T follicular helper cell (primary cell): ENCODE measurements around the gene RNLS.

Source experiments
- DNase-seq: peaks from one replicate; pipeline ENCODE4 v3.0.0-alpha.2; 2020; ENCODE audit warnings: low read depth

The RNLS gene

GRCh38 chr10:88477343-88478085, 105.6 kb downstream of the RNLS start:
- no peak for DNase-seq

- no peak for DNase-seq
Observed at GRCh38 chr10:88474884-88475844, 108.0 kb downstream of the RNLS start.

GRCh38 chr10:88473989-88474883, 108.9 kb downstream of the RNLS start:
- DNase-seq: no peak

GRCh38 chr10:88472540-88472939, 110.6 kb downstream of the RNLS start:
- no peak for DNase-seq

GRCh38 chr10:88471899-88472298, 111.2 kb downstream of the RNLS start:
- DNase-seq: no peak

- no peak for DNase-seq
Observed at GRCh38 chr10:88467835-88468485, 115.2 kb downstream of the RNLS start.

- no peak for DNase-seq
Observed at GRCh38 chr10:88466786-88467185, 116.3 kb downstream of the RNLS start.

GRCh38 chr10:88465765-88466164, 117.4 kb downstream of the RNLS start:
- DNase-seq: no peak

GRCh38 chr10:88463811-88464210, 119.3 kb downstream of the RNLS start:
- no peak for DNase-seq

GRCh38 chr10:88461426-88461825, 121.7 kb downstream of the RNLS start:
- DNase-seq: no peak

GRCh38 chr10:88459530-88459929, 123.6 kb downstream of the RNLS start:
- DNase-seq: no peak

GRCh38 chr10:88458209-88458608, 124.9 kb downstream of the RNLS start:
- DNase-seq: no peak

GRCh38 chr10:88457660-88458059, 125.5 kb downstream of the RNLS start:
- no peak for DNase-seq

- no peak for DNase-seq
Observed at GRCh38 chr10:88456730-88457129, 126.4 kb downstream of the RNLS start.

- DNase-seq: no peak
Observed at GRCh38 chr10:88455831-88456230, 127.3 kb downstream of the RNLS start.

- DNase-seq: no peak
Observed at GRCh38 chr10:88450201-88450600, 132.9 kb downstream of the RNLS start.

- no peak for DNase-seq
Observed at GRCh38 chr10:88442716-88443115, 140.4 kb downstream of the RNLS start.

- no peak for DNase-seq
Observed at GRCh38 chr10:88440541-88440940, 142.6 kb downstream of the RNLS start.

GRCh38 chr10:88439932-88440331, 143.2 kb downstream of the RNLS start:
- DNase-seq: no peak

GRCh38 chr10:88437411-88437810, 145.7 kb downstream of the RNLS start:
- DNase-seq: no peak

GRCh38 chr10:88433565-88434186, 149.4 kb downstream of the RNLS start:
- no peak for DNase-seq
